ENCODE measurements around the gene MVP. TPM values are rescaled to one million over a fixed set of nuclear protein-coding genes. Genes with fewer than 3 reads are reported as not detected.

MVP gene
- total RNA-seq, 3 donors from 2014 or later = 307 to 552 (median 529) TPM

DNA sequence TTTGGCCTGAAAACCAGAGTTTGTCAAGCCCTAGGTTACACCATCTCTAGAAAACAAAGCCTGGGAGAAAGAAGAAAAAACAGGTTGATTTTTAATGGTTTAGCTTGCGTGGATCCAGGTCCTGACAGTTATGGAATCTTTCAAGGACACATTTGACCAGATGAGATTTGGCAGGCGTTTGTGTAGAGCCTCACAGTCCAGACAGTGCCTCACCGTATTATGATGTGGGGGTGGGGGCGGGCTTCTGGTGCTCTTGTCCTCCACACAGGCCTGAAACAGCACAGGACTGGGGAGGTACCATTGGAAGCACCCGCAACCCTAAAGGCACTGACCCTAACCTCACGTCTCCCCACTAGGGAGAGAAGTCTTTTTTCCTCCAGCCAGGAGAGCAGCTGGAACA is 19.6 kb downstream of the MVP start:
- TF ChIP-seq, protein P1, sequence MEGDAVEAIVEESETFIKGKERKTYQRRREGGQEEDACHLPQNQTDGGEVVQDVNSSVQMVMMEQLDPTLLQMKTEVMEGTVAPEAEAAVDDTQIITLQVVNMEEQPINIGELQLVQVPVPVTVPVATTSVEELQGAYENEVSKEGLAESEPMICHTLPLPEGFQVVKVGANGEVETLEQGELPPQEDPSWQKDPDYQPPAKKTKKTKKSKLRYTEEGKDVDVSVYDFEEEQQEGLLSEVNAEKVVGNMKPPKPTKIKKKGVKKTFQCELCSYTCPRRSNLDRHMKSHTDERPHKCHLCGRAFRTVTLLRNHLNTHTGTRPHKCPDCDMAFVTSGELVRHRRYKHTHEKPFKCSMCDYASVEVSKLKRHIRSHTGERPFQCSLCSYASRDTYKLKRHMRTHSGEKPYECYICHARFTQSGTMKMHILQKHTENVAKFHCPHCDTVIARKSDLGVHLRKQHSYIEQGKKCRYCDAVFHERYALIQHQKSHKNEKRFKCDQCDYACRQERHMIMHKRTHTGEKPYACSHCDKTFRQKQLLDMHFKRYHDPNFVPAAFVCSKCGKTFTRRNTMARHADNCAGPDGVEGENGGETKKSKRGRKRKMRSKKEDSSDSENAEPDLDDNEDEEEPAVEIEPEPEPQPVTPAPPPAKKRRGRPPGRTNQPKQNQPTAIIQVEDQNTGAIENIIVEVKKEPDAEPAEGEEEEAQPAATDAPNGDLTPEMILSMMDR (IDR thresholded peaks at IDR 0.05) = no peak
- Histone ChIP-seq H3K36me3 (ENCODE audit: low read depth) (peaks cover 42% of the 10 kb centered on the region), H3K4me3 (no peak overlapping the region), H3K9me3 (no peaks in the 10 kb centered on the region), H3K4me1 (ENCODE audit: low read depth) (no peaks in the 10 kb centered on the region)
- intact Hi-C loops (cut with DNase I, micrococcal nuclease) = no loop called here
- no peak for ATAC-seq
- DNase-seq = no peak

DNA sequence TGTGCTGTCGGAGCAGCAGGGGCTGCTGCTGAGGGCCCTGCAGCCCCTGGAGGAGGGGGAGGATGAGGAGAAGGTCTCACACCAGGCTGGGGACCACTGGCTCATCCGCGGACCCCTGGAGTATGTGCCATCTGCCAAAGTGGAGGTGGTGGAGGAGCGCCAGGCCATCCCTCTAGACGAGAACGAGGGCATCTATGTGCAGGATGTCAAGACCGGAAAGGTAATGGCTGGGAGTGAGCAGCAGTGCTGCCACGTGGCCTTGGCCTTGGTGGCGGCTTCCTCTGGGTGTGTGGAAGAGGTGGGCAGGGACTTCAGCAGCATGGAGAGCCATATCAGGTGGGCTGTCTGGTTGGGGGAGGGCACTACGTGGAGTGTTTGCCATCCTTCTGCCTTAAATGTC is 20.0 kb downstream of the MVP start:
- intact Hi-C loops (cut with DNase I, micrococcal nuclease) = no loop called here
- Histone ChIP-seq H3K4me3 (no peak overlapping the region), H3K9me3 (no peaks in the 10 kb centered on the region), H3K36me3 (ENCODE audit: low read depth) (peaks cover 46% of the 10 kb centered on the region), H3K4me1 (ENCODE audit: low read depth) (no peaks in the 10 kb centered on the region)
- TF ChIP-seq, protein P1 (IDR thresholded peaks at IDR 0.05) = no peak
- no peak for ATAC-seq
- no peak for DNase-seq

DNA sequence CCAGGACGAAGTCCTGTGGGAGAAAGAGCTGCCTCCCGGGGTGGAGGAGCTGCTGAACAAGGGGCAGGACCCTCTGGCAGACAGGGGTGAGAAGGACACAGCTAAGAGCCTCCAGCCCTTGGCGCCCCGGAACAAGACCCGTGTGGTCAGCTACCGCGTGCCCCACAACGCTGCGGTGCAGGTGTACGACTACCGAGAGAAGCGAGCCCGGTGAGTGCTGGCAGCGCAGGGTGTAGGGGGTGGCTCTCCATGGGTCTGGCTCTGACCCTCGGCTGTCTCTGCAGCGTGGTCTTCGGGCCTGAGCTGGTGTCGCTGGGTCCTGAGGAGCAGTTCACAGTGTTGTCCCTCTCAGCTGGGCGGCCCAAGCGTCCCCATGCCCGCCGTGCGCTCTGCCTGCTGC is 21.4 kb downstream of the MVP start:
- no peaks in the 10 kb centered on the region for H3K4me1 ChIP-seq (ENCODE audit: low read depth)
- H3K4me3 ChIP-seq = no peak overlapping the region
- intact Hi-C loops (cut with DNase I, micrococcal nuclease) = no loop called here
- TF ChIP-seq, protein P1 (IDR thresholded peaks at IDR 0.05) = no peak
- ATAC-seq (no peak), DNase-seq (no peak)
- H3K36me3 ChIP-seq (ENCODE audit: low read depth) = peaks cover 49% of the 10 kb centered on the region
- H3K9me3 ChIP-seq = no peaks in the 10 kb centered on the region

DNA sequence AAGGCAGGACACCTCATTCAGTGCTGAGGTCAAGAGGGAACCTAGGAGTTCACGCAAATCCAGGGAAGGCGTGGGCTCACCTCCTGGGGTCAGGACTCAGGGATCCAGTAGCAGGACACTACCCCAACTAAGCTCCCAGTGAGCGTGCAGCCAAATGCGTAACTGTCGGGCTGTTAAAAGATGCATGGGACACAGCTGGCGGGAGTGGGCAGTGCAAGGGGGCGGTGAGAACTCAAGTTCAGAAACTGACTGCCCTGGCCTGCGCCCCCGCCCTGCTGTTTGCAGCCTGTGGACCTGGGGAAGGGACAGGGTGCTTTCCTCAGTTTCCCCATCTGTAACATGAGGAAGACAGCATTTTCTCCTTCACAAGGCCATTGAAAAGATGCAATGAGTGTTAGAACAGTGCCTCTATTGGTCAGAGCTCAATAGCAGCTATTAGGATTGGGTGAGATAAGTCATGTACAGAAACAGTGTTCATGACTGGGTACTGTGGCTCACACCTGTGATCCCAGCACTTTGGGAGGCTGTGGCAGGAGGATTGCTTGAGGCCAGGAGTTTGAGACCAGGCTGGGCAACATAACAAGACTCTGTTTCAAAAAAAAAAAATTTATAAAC is 22.6 kb downstream of the MVP start:
- Histone ChIP-seq H3K9me3 (no peaks in the 10 kb centered on the region), H3K36me3 (ENCODE audit: low read depth) (peaks cover 42% of the 10 kb centered on the region), H3K4me3 (no peak overlapping the region), H3K4me1 (ENCODE audit: low read depth) (no peaks in the 10 kb centered on the region)
- DNase-seq (no peak), ATAC-seq (no peak)
- TF ChIP-seq, protein P1 (IDR thresholded peaks at IDR 0.05) = no peak
- intact Hi-C loops (cut with DNase I, micrococcal nuclease) = no loop called here

DNA sequence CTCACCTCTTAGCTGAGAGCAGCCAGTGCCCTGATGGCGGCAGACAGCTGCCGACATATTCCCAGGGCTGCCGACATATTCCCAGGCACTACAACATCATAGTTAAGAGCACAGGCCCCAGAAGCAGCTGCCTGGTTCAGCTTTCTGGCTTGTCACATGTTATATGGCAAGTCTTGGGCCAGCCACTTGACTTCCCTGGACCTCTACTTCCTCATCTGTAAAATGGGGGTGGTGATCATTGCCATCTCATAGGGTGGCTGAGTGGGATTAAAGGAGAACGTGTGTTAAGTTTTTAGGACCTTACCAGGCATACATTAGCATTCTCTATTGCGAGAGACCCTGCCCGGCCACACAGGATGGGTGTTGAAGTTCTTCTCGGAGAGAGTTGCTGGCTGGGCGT is 23.7 kb downstream of the MVP start:
- no peaks in the 10 kb centered on the region for H3K4me1 ChIP-seq (ENCODE audit: low read depth)
- no peaks in the 10 kb centered on the region for H3K9me3 ChIP-seq
- H3K4me3 ChIP-seq = no peak overlapping the region
- ATAC-seq = no peak
- TF ChIP-seq, protein P1 (IDR thresholded peaks at IDR 0.05) = no peak
- intact Hi-C loops (cut with DNase I, micrococcal nuclease) = no loop called here
- H3K36me3 ChIP-seq (ENCODE audit: low read depth) = peaks cover 40% of the 10 kb centered on the region
- no peak for DNase-seq
